ENCODE data around the gene PNPLA7. TPM values are rescaled to one million over a fixed set of nuclear protein-coding genes. Genes with fewer than 3 reads are reported as not detected.

The PNPLA7 gene
- total and polyA plus RNA-seq, 2 of the 13 experiments (the other 11 are each of a cell fraction or from before 2014, with no cell fraction given), result 0.42 to 1.5 TPM

DNA sequence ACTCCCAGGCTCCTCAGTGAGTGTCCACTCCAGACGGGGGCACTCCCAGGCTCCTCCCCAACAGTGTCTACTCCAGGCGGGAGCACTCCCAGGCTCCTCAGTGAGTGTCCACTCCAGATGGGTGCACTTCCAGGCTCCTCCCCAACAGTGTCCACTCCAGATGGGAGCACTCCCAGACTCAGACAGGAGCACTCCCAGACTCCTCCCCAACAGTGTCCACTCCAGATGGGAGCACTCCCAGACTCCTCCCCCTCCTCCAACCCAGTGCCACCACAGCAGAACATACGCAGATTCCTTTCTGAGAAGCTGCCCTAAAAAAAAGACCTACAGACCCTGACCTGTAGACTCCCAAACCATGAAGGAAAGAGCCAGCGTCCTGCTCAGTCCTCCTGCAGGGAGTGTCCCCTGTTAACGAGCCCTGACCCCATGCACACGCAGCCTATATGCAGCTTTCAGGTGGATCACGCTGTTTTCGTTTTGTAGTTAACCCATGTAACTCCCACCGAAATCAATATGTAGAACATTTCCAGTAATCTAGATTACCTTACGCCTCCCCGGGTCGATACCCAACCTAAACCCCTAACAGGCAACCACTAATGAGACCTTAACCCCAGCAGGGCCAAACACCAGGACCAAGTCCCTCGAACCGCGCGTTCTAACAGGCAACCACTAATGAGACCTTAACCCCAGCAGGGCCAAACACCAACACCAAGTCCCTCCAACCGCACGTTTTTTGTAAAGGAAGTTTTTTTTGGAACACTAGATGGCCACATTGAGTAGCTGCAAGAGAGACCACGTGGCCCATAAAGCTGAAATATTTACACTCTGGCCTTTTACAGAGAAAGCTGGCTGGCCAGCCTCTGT lies 15.7 kb downstream of the PNPLA7 start (continued):
- TF ChIP-seq KLF11 (CRISPR knock-in tag; IDR thresholded peaks at IDR 0.05) (no peak), POLR2AphosphoS2 (IDR thresholded peaks at IDR 0.05; ENCODE audit: low read depth, low read length) (no peak), BRCA1 (CRISPR knock-in tag; IDR thresholded peaks at IDR 0.05) (peak; percentile 33; the same call in 1 of the 2 replicates), ZNF317 (CRISPR knock-in tag; IDR thresholded peaks at IDR 0.05) (no peak), ZNF792 (CRISPR knock-in tag; IDR thresholded peaks at IDR 0.05) (0 out of 2 replicates have a peak, but pooled peaks have one; percentile 24), ZNF17 (CRISPR knock-in tag; IDR thresholded peaks at IDR 0.05) (no peak), RAD51 (IDR thresholded peaks at IDR 0.05; ENCODE audit: borderline replicate concordance) (peak; percentile 37; the same call in 1 of the 2 replicates), BORCS8-MEF2B (CRISPR knock-in tag; IDR thresholded peaks at IDR 0.05) (no peak), NR2F6 (IDR thresholded peaks at IDR 0.05) (0 out of 2 replicates have a peak, but pooled peaks have one; percentile 14), NR2F6 (CRISPR knock-in tag; IDR thresholded peaks at IDR 0.05) (no peak), PHF5A (CRISPR knock-in tag; IDR thresholded peaks at IDR 0.05; ENCODE audit: low read depth, unreplicated experiment) (peak; percentile 37), ZC3H13 (CRISPR knock-in tag; IDR thresholded peaks at IDR 0.05) (0 out of 2 replicates have a peak, but pooled peaks have one; percentile 20), ZNF256 (CRISPR knock-in tag; conservative IDR thresholded peaks at IDR 0.05) (no peak), SP2 (CRISPR knock-in tag; IDR thresholded peaks at IDR 0.05) (no peak), ATF7 (IDR thresholded peaks at IDR 0.05) (no peak), ATF7 (CRISPR knock-in tag; IDR thresholded peaks at IDR 0.05) (no peak), ZNF260 (CRISPR knock-in tag; IDR thresholded peaks at IDR 0.05; ENCODE audit: borderline replicate concordance, low read depth) (no peak), PAX8 (CRISPR knock-in tag; IDR thresholded peaks at IDR 0.05; ENCODE audit: borderline replicate concordance) (no peak), ZFX (CRISPR knock-in tag; IDR thresholded peaks at IDR 0.05; ENCODE audit: low read depth) (peak; percentile 45; the same call in 1 of the 2 replicates), ZNF883 (CRISPR knock-in tag; IDR thresholded peaks at IDR 0.05; ENCODE audit: not compliant biosample characterization) (no peak)
- TF ChIP-seq, protein P1, sequence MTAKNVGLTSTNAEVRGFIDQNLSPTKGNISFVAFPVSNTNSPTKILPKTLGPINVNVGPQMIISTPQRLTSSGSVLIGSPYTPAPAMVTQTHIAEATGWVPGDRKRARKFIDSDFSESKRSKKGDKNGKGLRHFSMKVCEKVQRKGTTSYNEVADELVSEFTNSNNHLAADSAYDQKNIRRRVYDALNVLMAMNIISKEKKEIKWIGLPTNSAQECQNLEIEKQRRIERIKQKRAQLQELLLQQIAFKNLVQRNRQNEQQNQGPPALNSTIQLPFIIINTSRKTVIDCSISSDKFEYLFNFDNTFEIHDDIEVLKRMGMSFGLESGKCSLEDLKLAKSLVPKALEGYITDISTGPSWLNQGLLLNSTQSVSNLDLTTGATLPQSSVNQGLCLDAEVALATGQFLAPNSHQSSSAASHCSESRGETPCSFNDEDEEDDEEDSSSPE (CRISPR knock-in tag; IDR thresholded peaks at IDR 0.05), result peak; percentile 51; the same call in 1 of the 2 replicates
- TF ChIP-seq, protein P2, sequence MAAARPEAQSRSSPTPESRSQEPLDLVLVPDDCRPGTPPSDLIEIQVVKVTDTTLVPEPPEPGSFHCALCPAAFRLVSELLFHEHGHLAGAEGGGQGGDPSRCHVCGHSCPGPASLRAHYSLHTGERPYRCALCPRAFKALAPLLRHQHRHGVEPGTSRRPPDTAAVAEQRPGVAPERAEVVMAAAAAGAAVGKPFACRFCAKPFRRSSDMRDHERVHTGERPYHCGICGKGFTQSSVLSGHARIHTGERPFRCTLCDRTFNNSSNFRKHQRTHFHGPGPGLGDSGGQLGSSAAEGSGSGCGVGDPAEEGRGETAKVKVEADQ (CRISPR knock-in tag; IDR thresholded peaks at IDR 0.05; ENCODE audit: borderline replicate concordance), result peak; percentile 39; the same call in 1 of the 2 replicates
- TF ChIP-seq, protein P3, sequence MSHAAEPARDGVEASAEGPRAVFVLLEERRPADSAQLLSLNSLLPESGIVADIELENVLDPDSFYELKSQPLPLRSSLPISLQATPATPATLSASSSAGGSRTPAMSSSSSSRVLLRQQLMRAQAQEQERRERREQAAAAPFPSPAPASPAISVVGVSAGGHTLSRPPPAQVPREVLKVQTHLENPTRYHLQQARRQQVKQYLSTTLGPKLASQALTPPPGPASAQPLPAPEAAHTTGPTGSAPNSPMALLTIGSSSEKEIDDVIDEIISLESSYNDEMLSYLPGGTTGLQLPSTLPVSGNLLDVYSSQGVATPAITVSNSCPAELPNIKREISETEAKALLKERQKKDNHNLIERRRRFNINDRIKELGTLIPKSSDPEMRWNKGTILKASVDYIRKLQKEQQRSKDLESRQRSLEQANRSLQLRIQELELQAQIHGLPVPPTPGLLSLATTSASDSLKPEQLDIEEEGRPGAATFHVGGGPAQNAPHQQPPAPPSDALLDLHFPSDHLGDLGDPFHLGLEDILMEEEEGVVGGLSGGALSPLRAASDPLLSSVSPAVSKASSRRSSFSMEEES (CRISPR knock-in tag; IDR thresholded peaks at IDR 0.05), result peak; percentile 69
- TF ChIP-seq, protein P4, sequence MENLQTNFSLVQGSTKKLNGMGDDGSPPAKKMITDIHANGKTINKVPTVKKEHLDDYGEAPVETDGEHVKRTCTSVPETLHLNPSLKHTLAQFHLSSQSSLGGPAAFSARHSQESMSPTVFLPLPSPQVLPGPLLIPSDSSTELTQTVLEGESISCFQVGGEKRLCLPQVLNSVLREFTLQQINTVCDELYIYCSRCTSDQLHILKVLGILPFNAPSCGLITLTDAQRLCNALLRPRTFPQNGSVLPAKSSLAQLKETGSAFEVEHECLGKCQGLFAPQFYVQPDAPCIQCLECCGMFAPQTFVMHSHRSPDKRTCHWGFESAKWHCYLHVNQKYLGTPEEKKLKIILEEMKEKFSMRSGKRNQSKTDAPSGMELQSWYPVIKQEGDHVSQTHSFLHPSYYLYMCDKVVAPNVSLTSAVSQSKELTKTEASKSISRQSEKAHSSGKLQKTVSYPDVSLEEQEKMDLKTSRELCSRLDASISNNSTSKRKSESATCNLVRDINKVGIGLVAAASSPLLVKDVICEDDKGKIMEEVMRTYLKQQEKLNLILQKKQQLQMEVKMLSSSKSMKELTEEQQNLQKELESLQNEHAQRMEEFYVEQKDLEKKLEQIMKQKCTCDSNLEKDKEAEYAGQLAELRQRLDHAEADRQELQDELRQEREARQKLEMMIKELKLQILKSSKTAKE (CRISPR knock-in tag; IDR thresholded peaks at IDR 0.05; ENCODE audit: borderline replicate concordance), result no peak
- TF ChIP-seq, protein P5, sequence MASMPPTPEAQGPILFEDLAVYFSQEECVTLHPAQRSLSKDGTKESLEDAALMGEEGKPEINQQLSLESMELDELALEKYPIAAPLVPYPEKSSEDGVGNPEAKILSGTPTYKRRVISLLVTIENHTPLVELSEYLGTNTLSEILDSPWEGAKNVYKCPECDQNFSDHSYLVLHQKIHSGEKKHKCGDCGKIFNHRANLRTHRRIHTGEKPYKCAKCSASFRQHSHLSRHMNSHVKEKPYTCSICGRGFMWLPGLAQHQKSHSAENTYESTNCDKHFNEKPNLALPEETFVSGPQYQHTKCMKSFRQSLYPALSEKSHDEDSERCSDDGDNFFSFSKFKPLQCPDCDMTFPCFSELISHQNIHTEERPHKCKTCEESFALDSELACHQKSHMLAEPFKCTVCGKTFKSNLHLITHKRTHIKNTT (CRISPR knock-in tag; IDR thresholded peaks at IDR 0.05), result no peak

Data from HepG2 (cell line).